GM12878 (cell line): ENCODE measurements around the gene HSPB8.

ENCODE experiments used
- CEBPZ ChIP-seq: fragments of 150-350 bp; IDR thresholded peaks from 2 replicates; pipeline ENCODE4 v1.6.1; 2016; ENCODE audit warnings: low read depth, low read length
- CREM ChIP-seq: IDR thresholded peaks from 2 replicates; pipeline ENCODE4 v1.6.1; 2014; ENCODE audit warnings: antibody characterized with exemption, low read depth
- CTCF ChIP-seq, 3 experiments: IDR thresholded peaks in 2 of 3; conservative IDR thresholded peaks in 1 of 3; 2 replicates each; pipeline ENCODE4 v1.5.1; 2011; ENCODE audit warnings: low read depth in 3 of 3, low read length in 3 of 3, mild to moderate bottlenecking in 3 of 3, control low read depth in 2 of 3, moderate library complexity in 2 of 3, inconsistent platforms in 1 of 3, mixed read lengths in 1 of 3; ENCODE audit not compliant: control insufficient read depth in 2 of 3, insufficient read depth in 1 of 3; ENCODE audit errors: extremely low read depth in 1 of 3
- EGR1 ChIP-seq, 2 experiments: IDR thresholded peaks; 1 replicate in 1 of 2; 2 replicates in 1 of 2; pipeline ENCODE4 v1.6.1; 2011 to 2012; ENCODE audit warnings: low read depth in 2 of 2, low read length in 2 of 2, borderline replicate concordance in 1 of 2, mild to moderate bottlenecking in 1 of 2, moderate library complexity in 1 of 2
- EZH2 ChIP-seq: IDR thresholded peaks from 2 replicates; pipeline ENCODE4 v1.6.1; 2012; ENCODE audit warnings: low read depth, mild to moderate bottlenecking, control low read depth, inconsistent platforms, low read length, borderline replicate concordance; ENCODE audit not compliant: control insufficient read depth
- HDAC6 ChIP-seq: fragments of 200-600 bp; sonication (generic); IDR thresholded peaks from one replicate; pipeline ENCODE4 v1.8.0; 2017; ENCODE audit warnings: antibody characterized with exemption; ENCODE audit not compliant: unreplicated experiment
- IKZF2 ChIP-seq, 2 experiments: fragments of 450-650 bp; IDR thresholded peaks; 2 replicates each; pipeline ENCODE4 v1.6.1; 2017; ENCODE audit warnings: mild to moderate bottlenecking in 2 of 2, moderate library complexity in 2 of 2
- NRF1 ChIP-seq: conservative IDR thresholded peaks from 2 replicates; pipeline ENCODE4 v1.6.1; 2011; ENCODE audit warnings: mild to moderate bottlenecking, low read depth, low read length, improper control_type of control experiment
- POLR2AphosphoS5 ChIP-seq: IDR thresholded peaks from 2 replicates; pipeline ENCODE4 v1.6.1; 2011; ENCODE audit warnings: mild to moderate bottlenecking, low read length, inconsistent platforms
- TBL1XR1 ChIP-seq: IDR thresholded peaks from 2 replicates; pipeline ENCODE4 v1.6.1; 2012; ENCODE audit warnings: low read depth, low read length, improper control_type of control experiment

GRCh38 chr12:119158402-119158801 is 20.3 kb upstream of the HSPB8 start:
- TF ChIP-seq POLR2AphosphoS5 (no peak), CEBPZ (no peak), HDAC6 (no peak), EZH2 (no peak), IKZF2 (IDR thresholded peaks at IDR 0.05) (no peak), CTCF (IDR thresholded peaks at IDR 0.05 in 2 of 3, conservative IDR thresholded peaks at IDR 0.05 in 1 of 3; ENCODE audit: control insufficient read depth in 2 of 3, extremely low read depth in 1 of 3, insufficient read depth in 1 of 3, low read depth in 3 of 3, low read length in 3 of 3) (no peak), TBL1XR1 (no peak), CREM (no peak), NRF1 (no peak), EGR1 (IDR thresholded peaks at IDR 0.05; ENCODE audit: borderline replicate concordance in 1 of 2, low read depth in 2 of 2, low read length in 2 of 2) (no peak)
